Measurements from ENCODE around the gene GADD45B. TPM values are rescaled to one million over a fixed set of nuclear protein-coding genes. Genes with fewer than 3 reads are reported as not detected.

Gene GADD45B
- total and polyA plus RNA-seq, 2 donors (not counting 3 experiments of a cell fraction or from before 2014, with no cell fraction given) = 61.3 to 267 TPM

DNA sequence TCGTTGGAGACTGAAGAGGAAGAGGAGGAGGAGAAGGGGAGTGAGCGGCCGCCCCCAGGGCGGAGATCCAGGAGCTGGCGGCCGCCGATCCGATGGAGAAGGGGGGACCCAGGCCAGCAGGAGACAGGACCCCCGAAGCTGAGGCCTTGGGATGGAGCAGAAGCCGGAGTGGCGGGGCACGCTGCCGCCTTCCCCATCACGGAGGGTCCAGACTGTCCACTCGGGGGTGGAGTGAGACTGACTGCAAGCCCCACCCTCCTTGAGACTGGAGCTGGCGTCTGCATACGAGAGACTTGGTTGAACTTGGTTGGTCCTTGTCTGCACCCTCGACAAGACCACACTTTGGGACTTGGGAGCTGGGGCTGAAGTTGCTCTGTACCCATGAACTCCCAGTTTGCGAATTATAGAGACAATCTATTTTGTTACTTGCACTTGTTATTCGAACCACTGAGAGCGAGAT, 1.8 kb downstream of the GADD45B start:
- peak overlapping the region; percentile 50 for H3K27ac ChIP-seq (ENCODE audit: insufficient read depth, low read depth, low read length)
- H2AFZ ChIP-seq (ENCODE audit: low read depth, low read length) = no peak overlapping the region
- CTCF ChIA-PET = interaction anchor here (0.6 to 11.2 kb wide), 14 partner anchors 47 to 159 kb away, joined by 3 to 209 read pairs (median 4); no protein-coding TSS in a partner anchor
- peaks cover 18% of the 10 kb centered on the region for H3K4me1 ChIP-seq (ENCODE audit: control insufficient read depth, extremely low read depth, insufficient read depth, low read length)
- peak overlapping the region; percentile 72 for H3K4me2 ChIP-seq (ENCODE audit: insufficient read depth, low read length)
- H3K9me1 ChIP-seq (replicated peaks; ENCODE audit: control insufficient read depth, extremely low read depth, insufficient read depth, low read length) = no peaks in the 10 kb centered on the region
- H3K4me3 ChIP-seq (replicated peaks in 1 of 3; ENCODE audit: insufficient read depth in 1 of 3, low read depth in 1 of 3, low read length in 3 of 3) = peak overlapping the region; percentile 83 to 89 (median 89)
- POLR2A ChIA-PET = interaction anchor here (0.6 to 5.5 kb wide), 11 partner anchors 17 to 147 kb away, joined by 3 to 253 read pairs (median 27); no protein-coding TSS in a partner anchor
- DNase-seq (ENCODE audit: low read depth, low spot score) (peak; percentile 48), FAIRE-seq (peak; percentile 42)
- no TSS peak for BruUV-seq (replicated peaks)
- H3K9me3 ChIP-seq (replicated peaks; ENCODE audit: control insufficient read depth, insufficient read depth, low read length) = no peaks in the 10 kb centered on the region
- H3K36me3 ChIP-seq (ENCODE audit: control insufficient read depth in 2 of 2, extremely low read depth in 1 of 2, insufficient read depth in 2 of 2, low read length in 2 of 2) = peaks cover 5 to 7% of the 10 kb centered on the region in 2 experiments
- no peaks in the 10 kb centered on the region for H4K20me1 ChIP-seq (replicated peaks; ENCODE audit: control insufficient read depth, extremely low read depth, insufficient read depth, low read length)
- H3K79me2 ChIP-seq (ENCODE audit: control insufficient read depth, insufficient read depth, low read length) = peaks cover 34% of the 10 kb centered on the region
- intact Hi-C loops (cut with micrococcal nuclease) (loop anchor here (1.0 to 2.0 kb wide), 2 partner anchors 29 to 78 kb away; no protein-coding TSS in a partner anchor), dilution Hi-C loops (cut with MboI; ENCODE audit: extremely low pct_ligation_motif_present, low sequenced_read_pairs) (no loop called here)
- TF ChIP-seq JUN (IDR thresholded peaks at IDR 0.05; ENCODE audit: borderline replicate concordance, insufficient read depth, insufficient read length, low read depth) = no peak
- TF ChIP-seq POLR2A (IDR thresholded peaks at IDR 0.05; ENCODE audit: low read depth, low read length) = peak; percentile 37
- TF ChIP-seq POLR2AphosphoS5 (IDR thresholded peaks at IDR 0.05; ENCODE audit: insufficient read depth, low read depth, low read length) = peak; percentile 20
- TF ChIP-seq, protein P1, sequence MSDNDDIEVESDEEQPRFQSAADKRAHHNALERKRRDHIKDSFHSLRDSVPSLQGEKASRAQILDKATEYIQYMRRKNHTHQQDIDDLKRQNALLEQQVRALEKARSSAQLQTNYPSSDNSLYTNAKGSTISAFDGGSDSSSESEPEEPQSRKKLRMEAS (IDR thresholded peaks at IDR 0.05; ENCODE audit: insufficient read depth, insufficient read length) = no peak
- H3K27me3 ChIP-seq (ENCODE audit: control insufficient read depth in 2 of 2, insufficient read depth in 2 of 2, low read length in 2 of 2) = no peaks in the 10 kb centered on the region
- H3K9ac ChIP-seq (replicated peaks; ENCODE audit: extremely low read depth, insufficient read depth, low read length) = peak overlapping the region; percentile 95

DNA sequence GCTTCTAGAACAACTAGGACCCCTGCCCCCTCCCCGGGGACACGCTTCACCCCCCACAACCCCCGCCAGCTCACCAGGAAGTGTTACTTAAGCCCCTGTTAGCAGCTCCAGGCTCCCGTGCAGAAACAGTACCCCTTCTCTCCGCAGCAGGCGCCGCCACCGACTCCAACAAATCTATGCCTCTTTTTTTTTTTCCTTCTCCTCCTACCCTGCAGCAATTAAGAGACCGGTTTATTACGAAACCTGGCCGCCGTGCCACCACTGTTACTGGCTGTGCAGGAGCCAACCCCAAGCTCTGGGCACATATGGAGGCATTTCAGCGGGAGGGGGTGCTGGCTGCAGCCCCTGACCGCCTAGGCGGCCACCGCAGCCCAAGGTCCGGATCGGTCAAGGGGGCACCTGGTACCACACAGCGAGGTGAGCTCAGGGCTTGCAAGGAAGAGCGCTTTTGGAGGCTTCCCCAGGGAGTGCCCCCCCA, 2.4 kb downstream of the GADD45B start:
- dilution Hi-C loops (cut with MboI; ENCODE audit: extremely low pct_ligation_motif_present, low sequenced_read_pairs) (no loop called here), intact Hi-C loops (cut with micrococcal nuclease) (loop anchor here (1.0 kb wide), 1 partner anchor 77 kb away; no protein-coding TSS in a partner anchor)
- Histone ChIP-seq H2AFZ (ENCODE audit: low read depth, low read length) (no peak overlapping the region), H3K4me1 (ENCODE audit: control insufficient read depth, extremely low read depth, insufficient read depth, low read length) (peaks cover 16% of the 10 kb centered on the region), H3K27me3 (ENCODE audit: control insufficient read depth in 2 of 2, insufficient read depth in 2 of 2, low read length in 2 of 2) (no peaks in the 10 kb centered on the region), H3K79me2 (ENCODE audit: control insufficient read depth, insufficient read depth, low read length) (peaks cover 34% of the 10 kb centered on the region), H3K36me3 (ENCODE audit: control insufficient read depth in 2 of 2, extremely low read depth in 1 of 2, insufficient read depth in 2 of 2, low read length in 2 of 2) (peaks cover 5 to 7% of the 10 kb centered on the region in 2 experiments), H3K9me3 (replicated peaks; ENCODE audit: control insufficient read depth, insufficient read depth, low read length) (no peaks in the 10 kb centered on the region), H3K4me3 (replicated peaks in 1 of 3; ENCODE audit: insufficient read depth in 1 of 3, low read depth in 1 of 3, low read length in 3 of 3) (peak overlapping the region; percentile 83 to 89 (median 89)), H3K4me2 (ENCODE audit: insufficient read depth, low read length) (peak overlapping the region; percentile 72), H4K20me1 (replicated peaks; ENCODE audit: control insufficient read depth, extremely low read depth, insufficient read depth, low read length) (no peaks in the 10 kb centered on the region), H3K9me1 (replicated peaks; ENCODE audit: control insufficient read depth, extremely low read depth, insufficient read depth, low read length) (no peaks in the 10 kb centered on the region), H3K9ac (replicated peaks; ENCODE audit: extremely low read depth, insufficient read depth, low read length) (peak overlapping the region; percentile 95), H3K27ac (ENCODE audit: insufficient read depth, low read depth, low read length) (peak overlapping the region; percentile 32)
- DNase-seq (ENCODE audit: low read depth, low spot score) (peak; percentile 60), FAIRE-seq (peak; percentile 42)
- TF ChIP-seq, protein P2, sequence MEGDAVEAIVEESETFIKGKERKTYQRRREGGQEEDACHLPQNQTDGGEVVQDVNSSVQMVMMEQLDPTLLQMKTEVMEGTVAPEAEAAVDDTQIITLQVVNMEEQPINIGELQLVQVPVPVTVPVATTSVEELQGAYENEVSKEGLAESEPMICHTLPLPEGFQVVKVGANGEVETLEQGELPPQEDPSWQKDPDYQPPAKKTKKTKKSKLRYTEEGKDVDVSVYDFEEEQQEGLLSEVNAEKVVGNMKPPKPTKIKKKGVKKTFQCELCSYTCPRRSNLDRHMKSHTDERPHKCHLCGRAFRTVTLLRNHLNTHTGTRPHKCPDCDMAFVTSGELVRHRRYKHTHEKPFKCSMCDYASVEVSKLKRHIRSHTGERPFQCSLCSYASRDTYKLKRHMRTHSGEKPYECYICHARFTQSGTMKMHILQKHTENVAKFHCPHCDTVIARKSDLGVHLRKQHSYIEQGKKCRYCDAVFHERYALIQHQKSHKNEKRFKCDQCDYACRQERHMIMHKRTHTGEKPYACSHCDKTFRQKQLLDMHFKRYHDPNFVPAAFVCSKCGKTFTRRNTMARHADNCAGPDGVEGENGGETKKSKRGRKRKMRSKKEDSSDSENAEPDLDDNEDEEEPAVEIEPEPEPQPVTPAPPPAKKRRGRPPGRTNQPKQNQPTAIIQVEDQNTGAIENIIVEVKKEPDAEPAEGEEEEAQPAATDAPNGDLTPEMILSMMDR (IDR thresholded peaks at IDR 0.05; ENCODE audit: extremely low read depth in 1 of 2, insufficient read depth in 1 of 2, low read depth in 1 of 2, low read length in 2 of 2) = peak in 1 of 2 donors; percentile 13
- no peak for TF ChIP-seq POLR2AphosphoS5 (IDR thresholded peaks at IDR 0.05; ENCODE audit: insufficient read depth, low read depth, low read length)
- ChIA-PET CTCF (interaction anchor here (0.6 to 11.2 kb wide), 14 partner anchors 46 to 158 kb away, joined by 3 to 209 read pairs (median 4); no protein-coding TSS in a partner anchor), POLR2A (interaction anchor here (0.7 to 5.5 kb wide), 8 partner anchors 17 to 135 kb away, joined by 3 to 253 read pairs (median 41); no protein-coding TSS in a partner anchor)
- no TSS peak for BruUV-seq (replicated peaks)

Measured in endothelial cell of umbilical vein (primary cell).